Activated T-cell treated with anti-CD3 and anti-CD28 coated beads for 48 hours (primary cell): ENCODE measurements around the gene ADGRV1.
"Not testable (repeated sequence)": the region's sequence is repeated elsewhere in the genome, so short reads cannot be mapped to it uniquely, and the experiment has no call there.

Experiments used
- DNase-seq: peaks from one replicate; pipeline ENCODE4 v3.0.0-alpha.2; 2020; ENCODE audit warnings: low read depth

Gene ADGRV1

DNA sequence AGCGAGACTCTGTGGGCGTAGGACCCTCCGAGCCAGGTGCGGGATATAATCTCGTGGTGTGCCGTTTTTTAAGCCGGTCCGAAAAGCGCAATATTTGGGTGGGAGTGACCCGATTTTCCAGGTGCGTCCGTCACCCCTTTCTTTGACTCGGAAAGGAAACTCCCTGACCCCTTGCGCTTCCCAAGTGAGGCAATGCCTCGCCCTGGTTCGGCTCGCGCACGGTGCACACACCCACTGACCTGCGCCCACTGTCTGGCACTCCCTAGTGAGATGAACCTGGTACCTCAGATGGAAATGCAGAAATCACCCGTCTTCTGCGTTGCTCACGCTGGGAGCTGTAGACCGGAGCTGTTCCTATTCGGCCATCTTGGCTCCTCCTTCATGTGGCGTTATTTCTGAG is 263.5 kb downstream of the ADGRV1 start:
- DNase-seq = not testable (repeated sequence)

GRCh38 chr5:90824436-90824835 is 265.8 kb downstream of the ADGRV1 start:
- no peak for DNase-seq

- DNase-seq = no peak
These were observed 271.5 kb downstream of the ADGRV1 start for GRCh38 chr5:90830058-90830457.

DNA sequence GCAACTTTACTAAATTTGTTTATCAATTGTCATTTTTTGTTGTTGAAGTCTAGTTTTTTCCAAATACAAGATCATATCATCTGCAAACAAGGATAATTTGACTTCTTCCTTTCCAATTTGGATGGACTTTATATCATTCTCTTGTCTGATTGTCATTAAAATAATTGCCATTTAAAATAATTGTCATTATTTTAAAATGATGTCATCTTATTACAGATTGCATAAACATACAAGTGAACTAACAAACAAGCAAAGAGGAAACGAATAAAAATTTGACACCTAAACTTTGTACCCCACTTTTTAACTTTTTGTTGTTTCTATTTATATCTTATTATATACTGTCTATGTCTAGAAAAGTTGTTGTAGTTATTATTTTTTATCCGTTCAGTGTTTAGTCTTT is 275.2 kb downstream of the ADGRV1 start:
- no peak for DNase-seq

- no peak for DNase-seq
These were observed 276.1 kb downstream of the ADGRV1 start for GRCh38 chr5:90834711-90835110.

DNA sequence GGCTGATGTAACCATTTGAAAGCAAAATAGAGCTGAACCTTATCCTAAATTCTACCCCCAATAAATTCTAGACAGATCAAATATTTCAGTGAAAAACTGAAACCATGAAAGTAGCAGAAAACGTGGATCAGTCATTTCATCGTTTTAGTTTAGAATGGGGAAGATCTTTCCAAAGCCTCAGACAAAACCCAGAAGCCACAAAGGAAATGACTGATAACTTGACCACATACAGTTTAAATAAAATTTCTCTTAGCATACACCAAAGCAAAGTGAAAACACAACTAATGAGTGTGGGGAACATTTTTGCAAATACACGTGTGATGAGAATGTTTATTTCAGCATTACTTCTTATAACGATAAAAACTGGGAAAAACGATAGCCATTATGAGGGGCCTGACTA is 284.8 kb downstream of the ADGRV1 start:
- no peak for DNase-seq

- DNase-seq = no peak
These were observed 286.3 kb downstream of the ADGRV1 start for GRCh38 chr5:90844931-90845330.

DNA sequence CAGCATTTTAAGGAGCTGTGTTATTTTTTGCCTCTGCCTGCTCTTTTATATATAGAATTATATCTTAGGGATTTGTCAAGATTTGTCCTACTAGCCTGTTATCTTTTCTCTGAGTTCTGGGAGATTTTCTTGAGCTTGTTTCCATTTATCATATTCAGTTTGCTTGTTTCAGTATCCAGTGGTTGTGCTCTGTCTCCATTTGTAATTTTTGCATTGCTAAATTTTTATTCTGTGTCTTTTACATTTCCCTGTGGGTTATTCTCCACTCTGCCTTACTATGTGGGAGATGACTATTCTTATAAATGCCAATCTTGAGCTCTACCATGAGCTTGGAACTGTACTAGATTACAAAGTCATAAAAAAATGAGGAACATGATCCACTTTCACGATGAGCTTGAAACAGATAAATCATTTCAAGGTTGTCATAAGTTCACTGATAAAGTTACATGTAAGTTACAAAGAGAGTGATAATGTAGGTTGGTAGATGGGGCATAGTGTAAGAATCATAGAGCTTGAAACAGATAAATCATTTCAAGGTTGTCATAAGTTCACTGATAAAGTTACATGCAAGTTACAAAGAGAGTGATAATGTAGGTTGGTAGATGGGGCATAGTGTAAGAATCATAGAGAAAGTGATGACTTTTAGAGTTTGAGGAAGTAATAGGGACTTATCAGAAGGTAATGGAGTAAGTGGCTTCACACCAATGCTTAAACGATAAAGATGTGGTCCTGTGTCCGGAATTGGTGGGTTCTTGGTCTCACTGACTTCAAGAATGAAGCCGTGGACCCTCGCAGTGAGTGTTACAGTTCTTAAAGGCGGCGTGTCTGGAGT is 287.3 kb downstream of the ADGRV1 start:
- DNase-seq = no peak

DNA sequence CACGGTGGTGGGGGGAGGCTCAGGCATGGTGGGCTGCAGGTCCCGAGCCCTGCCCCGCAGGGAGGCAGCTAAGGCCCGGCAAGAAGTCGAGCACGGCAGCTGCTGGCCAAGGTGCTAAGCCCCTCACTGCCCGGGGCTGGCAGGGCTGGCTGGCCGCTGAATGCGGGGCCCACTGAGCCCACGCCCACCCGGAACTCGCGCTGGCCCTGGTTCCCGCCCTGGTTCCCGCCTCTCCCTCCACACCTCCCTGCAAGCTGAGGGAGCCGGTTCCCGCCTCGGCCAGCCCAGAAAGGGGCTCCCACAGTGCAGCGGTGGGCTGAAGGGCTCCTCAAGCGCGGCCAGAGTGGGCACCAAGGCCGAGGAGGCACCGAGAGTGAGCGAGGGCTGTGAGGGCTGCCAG is 289.0 kb downstream of the ADGRV1 start:
- DNase-seq = not testable (repeated sequence)

- DNase-seq = no peak
These were observed 291.3 kb downstream of the ADGRV1 start for GRCh38 chr5:90849939-90850338.

DNA sequence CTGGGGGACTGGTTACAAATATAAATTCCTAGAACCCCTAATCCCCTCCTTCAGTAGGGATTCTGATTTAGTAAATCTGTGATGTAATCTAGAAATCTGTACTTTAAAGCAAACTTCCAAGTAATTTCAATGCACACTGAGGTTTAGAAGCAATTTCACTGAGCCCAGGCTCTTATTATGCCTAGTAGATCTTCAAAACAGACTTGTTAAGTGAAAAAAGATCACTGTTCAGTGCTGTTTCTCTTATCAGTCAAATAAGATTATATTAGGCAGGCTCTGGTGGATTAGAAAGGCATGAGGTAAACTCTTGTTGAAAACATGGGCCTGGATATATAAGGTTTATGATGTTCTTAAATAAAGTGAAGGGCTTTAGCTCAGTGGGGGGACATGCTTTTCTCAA is 293.9 kb downstream of the ADGRV1 start:
- DNase-seq = no peak

DNA sequence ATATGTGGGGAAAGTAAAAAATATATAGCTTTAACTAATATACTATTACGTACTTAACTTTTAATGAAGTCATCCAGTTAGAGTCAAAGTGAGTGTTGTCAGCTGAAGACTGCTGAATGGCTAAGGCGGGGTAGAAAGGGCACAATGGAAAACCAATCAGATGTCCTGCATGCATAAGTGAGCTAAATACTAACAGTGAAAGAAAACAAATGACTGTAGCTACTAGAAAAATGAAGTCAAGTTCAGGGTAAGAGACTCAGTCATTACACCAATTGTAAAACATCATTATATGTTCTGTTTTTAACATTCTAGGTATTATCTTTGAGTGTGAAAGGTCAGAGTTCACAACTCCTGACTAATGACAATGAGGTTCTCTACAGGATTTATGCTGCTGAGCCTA is 295.2 kb downstream of the ADGRV1 start:
- DNase-seq = no peak

GRCh38 chr5:90854169-90854568 is 295.6 kb downstream of the ADGRV1 start:
- no peak for DNase-seq

DNA sequence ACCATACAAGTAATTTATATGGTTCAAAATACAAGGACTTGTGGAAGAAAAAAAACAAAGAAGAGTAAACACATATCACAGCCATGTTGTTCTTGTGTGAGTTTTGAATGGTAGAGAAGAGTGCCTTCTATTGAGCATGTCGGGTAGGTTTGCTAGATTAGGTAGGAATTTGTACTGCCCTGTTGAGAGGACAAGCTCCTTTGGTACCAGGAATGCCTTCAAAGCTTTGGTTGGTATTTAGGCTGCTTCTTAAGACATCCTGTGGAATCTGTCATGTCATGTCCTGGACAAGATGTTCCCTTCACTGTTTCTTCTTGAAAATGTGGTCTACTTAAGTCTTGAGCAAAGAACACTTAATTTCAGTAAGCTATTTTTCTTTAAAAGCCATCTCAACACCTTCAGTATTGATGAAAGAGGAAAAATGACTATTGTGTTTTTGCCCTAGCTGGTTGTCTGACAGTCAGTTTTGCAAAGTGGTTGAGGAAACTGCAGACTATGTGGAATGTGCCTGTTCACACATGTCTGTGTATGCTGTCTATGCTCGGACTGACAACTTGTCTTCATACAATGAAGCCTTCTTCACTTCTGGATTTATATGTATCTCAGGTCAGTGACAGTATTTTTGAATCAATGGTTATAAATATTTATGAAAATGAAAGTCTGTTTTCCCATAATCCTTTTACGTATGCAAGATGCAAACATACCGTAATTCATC is 296.9 kb downstream of the ADGRV1 start:
- DNase-seq = no peak

GRCh38 chr5:90861843-90862586 is 303.4 kb downstream of the ADGRV1 start:
- no peak for DNase-seq

DNA sequence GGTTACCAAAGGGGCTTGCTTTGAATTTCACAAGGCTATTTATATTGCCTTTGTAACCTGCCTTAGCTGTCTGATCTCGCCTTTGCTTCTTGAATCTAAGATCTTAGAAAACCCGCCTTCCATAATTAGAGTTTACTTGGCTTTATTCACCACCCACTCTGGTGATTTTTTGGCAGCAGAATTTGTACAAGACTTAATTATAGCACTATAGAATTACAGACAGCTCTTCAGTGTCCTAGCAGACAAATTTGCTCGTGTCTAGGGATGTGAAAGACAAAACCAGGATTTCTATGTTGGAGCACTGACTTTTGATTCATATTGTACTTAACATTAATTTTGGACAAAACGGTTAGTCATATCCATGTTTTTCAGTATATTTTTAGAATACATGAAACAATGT is 306.6 kb downstream of the ADGRV1 start:
- DNase-seq = no peak

- no peak for DNase-seq
These were observed 307.7 kb downstream of the ADGRV1 start for GRCh38 chr5:90866333-90866732.

DNA sequence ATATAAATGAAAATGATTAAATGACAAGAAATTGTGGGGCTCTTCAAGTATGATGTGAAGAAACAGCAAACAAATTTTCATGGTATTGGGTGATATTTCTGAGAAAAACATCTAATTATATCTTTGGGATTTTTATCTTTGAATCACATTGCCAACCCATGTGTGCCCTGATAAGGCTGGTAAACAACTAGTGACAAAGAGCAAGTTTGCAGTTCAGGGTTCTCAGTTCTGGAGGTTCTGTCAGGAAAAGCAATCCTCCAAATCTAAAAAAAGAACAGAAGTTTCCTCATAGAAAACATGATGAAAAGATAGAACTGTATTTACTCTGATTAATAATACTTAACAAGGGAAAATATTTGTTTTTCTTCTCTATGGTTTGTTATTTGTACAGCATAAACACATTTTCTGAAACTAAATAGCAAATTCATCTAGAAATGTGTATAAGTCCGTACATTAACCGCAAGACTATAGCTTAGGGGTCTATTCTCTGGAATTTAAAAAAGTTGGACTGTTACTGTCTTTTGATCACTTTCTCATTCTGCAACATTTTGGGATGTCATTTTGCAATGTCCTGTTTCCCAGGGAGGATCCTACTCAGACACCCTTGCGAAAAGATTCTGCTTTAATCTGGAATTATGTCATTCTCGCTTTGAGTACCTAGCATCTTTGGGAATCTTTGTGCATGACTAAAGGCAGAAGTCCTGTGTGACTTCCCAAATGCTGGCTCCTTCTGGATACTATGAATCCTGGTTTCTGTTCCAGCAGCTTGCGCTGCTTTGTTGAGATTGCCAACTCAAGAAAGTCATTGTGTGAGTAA is 308.5 kb downstream of the ADGRV1 start:
- no peak for DNase-seq

DNA sequence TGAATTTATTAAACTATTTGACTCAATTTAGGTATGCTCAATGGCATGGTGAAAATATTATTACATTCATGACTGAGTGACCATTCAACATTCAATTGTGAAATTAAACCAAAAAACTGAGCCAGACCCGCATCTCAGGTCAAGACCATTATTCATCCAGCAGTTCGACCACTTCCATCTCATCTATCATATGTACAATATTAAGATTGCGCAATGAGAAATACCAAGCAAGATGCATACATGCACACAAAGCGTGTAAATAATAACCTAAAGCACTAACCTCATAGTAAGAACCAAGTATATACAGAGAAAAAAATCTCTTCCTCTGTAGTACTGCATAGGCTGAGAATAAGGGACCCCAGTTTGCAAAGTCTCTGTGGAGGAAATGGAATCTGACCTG is 310.2 kb downstream of the ADGRV1 start:
- no peak for DNase-seq

GRCh38 chr5:90871391-90871991 is 312.9 kb downstream of the ADGRV1 start:
- DNase-seq = no peak

DNA sequence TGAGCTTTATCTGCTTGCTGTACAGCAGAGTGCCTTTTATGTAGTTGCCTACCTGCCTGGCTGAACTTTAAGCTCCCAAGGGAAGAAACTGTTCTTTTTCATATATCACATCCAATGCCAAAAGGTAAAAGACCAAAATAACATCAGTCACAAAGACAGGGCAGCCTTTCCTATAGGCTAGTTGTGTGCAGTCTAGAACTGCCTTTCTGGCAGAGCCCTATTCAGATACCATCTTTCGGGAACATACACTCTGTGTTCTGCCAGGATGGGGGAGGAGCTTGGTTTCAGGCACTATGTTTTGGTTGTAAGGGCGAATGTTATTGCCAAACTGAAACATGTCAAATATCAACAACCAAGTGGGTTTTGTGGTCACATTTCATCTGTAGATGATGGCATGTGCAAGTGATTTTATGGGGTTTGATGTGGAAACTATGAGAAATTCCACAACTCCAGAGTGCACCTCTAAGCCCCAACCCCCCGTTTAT is 314.5 kb downstream of the ADGRV1 start:
- DNase-seq = no peak
